Lower lobe of right lung (tissue), 2 donors: ENCODE measurements around the gene FERMT3. TPM values are rescaled to one million over a fixed set of nuclear protein-coding genes. Genes with fewer than 3 reads are reported as not detected.
A peak's percentile ranks its signal among the peaks of the same experiment; 100 is the strongest.

Experiments
- ATAC-seq, 2 donors: fragments of 200-7000 bp; cut with Tn5 transposase; one replicate each; pipeline ENCODE4 v1.9.1; 2020 to 2022; ENCODE audit warnings: mild to moderate bottlenecking in 2 of 2, moderate library complexity in 2 of 2
- DNase-seq: peaks from one replicate; pipeline ENCODE4 v3.0.0-alpha.2; 2020
- H3K27ac ChIP-seq: fragments of 200-600 bp; one replicate; pipeline ENCODE4 v1.8.0; 2022
- H3K27me3 ChIP-seq: fragments of 200-600 bp; one replicate; pipeline ENCODE4 v1.8.0; 2022; ENCODE audit warnings: low read depth
- H3K36me3 ChIP-seq: fragments of 200-600 bp; one replicate; pipeline ENCODE4 v1.8.0; 2022; ENCODE audit warnings: mild to moderate bottlenecking
- H3K4me1 ChIP-seq: fragments of 200-600 bp; one replicate; pipeline ENCODE4 v1.8.0; 2022
- H3K4me3 ChIP-seq: fragments of 200-600 bp; one replicate; pipeline ENCODE4 v1.8.0; 2022; ENCODE audit warnings: mild to moderate bottlenecking
- H3K9me3 ChIP-seq: fragments of 200-600 bp; one replicate; pipeline ENCODE4 v1.8.0; 2022
- intact Hi-C: fragments of 100-400 bp; cut with DNase I; formaldehyde crosslinking; loops from one replicate; pipeline ENCODE4 v1.11.0; 2022
- total RNA-seq: library from RNA; stranded (reverse); fragmentation: NEBNext Ultra II Directional; extraction: Animal tissue kit (Norgen Biotek cat#: 25700); gene quantifications from one replicate; pipeline ENCODE4 v1.2.1, GENCODE V29; 2021
- TF ChIP-seq, protein P1 (sequence below): fragments of 200-600 bp; IDR thresholded peaks from one replicate; pipeline ENCODE4 v1.8.0; 2022; ENCODE audit warnings: antibody characterized with exemption, mild to moderate bottlenecking
- donor health status: DM: no; HTN: yes; CAD: no; lungs with severe emphysema.

The FERMT3 gene
- total RNA-seq, 1 donor from 2014 or later: 92.0 TPM

DNA sequence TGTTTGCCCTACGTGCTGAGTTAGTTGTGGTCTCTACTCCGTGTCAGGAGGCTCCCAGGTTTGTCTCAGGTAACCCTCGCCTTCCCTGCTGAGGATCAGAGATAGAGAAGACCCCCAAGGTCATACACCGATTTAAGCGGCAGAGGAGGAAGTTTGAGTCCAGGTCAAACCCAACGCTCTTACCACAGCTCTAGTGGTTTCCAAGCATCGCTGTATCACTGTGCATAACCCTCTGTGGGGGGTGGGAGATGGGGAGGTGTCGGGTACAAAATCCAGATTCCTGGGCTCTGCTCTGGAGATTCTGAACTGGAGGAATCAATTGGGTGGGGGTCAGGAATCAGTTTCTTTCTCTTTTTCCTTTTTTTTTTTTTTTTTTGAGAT, 24.5 kb downstream of the FERMT3 start:
- ATAC-seq (no peak), DNase-seq (no peak)
- intact Hi-C loops: no loop called here
- Histone ChIP-seq H3K9me3 (no peaks in the 10 kb centered on the region), H3K27me3 (no peaks in the 10 kb centered on the region), H3K27ac (peak overlapping the region; percentile 86), H3K4me3 (peak overlapping the region; percentile 69), H3K4me1 (peaks cover 69% of the 10 kb centered on the region), H3K36me3 (no peaks in the 10 kb centered on the region)
- TF ChIP-seq, protein P1, sequence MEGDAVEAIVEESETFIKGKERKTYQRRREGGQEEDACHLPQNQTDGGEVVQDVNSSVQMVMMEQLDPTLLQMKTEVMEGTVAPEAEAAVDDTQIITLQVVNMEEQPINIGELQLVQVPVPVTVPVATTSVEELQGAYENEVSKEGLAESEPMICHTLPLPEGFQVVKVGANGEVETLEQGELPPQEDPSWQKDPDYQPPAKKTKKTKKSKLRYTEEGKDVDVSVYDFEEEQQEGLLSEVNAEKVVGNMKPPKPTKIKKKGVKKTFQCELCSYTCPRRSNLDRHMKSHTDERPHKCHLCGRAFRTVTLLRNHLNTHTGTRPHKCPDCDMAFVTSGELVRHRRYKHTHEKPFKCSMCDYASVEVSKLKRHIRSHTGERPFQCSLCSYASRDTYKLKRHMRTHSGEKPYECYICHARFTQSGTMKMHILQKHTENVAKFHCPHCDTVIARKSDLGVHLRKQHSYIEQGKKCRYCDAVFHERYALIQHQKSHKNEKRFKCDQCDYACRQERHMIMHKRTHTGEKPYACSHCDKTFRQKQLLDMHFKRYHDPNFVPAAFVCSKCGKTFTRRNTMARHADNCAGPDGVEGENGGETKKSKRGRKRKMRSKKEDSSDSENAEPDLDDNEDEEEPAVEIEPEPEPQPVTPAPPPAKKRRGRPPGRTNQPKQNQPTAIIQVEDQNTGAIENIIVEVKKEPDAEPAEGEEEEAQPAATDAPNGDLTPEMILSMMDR: no peak

DNA sequence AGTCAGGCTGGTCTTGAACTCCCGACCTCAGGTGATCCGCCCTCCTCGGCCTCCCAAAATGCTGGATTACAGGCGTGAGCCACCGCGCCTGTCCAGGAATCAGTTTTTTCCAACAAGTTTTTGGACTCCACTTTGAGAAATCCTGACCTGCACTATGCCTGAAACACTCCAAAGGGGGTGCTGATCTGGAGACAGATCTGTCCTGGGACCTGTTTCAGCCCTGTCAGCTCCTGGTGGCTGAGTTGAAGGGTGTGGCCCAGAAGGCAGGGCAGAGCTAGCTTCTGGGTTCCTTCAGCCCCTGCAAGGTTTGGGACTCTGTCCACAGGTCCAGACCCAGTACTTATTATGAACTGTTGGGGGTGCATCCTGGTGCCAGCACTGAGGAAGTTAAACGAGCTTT, 25.0 kb downstream of the FERMT3 start:
- intact Hi-C loops: no loop called here
- no peak overlapping the region for H3K4me3 ChIP-seq
- no peak for ATAC-seq

DNA sequence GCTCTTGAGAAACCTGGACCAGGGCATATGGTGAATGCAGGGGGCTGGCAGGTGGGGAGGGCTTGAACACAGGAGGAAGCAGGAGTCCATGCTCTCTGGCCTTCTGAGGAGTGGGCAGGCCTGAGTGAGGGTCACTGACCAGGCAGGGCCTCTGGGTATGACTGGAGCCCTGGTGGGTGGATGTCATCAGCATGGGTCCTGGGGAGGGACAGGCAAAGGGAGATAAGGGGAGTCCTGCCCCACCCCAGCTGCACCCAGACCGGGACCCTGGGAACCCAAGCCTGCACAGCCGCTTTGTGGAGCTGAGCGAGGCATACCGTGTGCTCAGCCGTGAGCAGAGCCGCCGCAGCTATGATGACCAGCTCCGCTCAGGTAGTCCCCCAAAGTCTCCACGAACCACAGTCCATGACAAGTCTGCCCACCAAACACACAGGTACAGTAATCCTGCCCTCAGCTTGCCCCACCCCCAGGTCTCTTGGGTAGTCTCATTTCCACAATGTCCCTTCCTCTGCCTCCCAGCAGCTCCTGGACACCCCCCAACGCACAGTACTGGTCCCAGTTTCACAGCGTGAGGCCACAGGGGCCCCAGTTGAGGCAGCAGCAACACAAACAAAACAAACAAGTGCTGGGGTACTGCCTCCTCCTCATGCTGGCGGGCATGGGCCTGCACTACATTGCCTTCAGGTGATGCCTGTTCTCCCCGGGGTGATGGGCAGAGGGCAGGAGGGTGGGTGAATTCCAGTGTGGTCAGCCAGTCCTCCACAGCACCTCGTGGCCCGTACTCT, 25.9 kb downstream of the FERMT3 start:
- Histone ChIP-seq H3K27me3 (no peaks in the 10 kb centered on the region), H3K36me3 (peaks cover 4% of the 10 kb centered on the region), H3K27ac (no peak overlapping the region), H3K4me1 (peaks cover 61% of the 10 kb centered on the region), H3K4me3 (no peak overlapping the region), H3K9me3 (no peaks in the 10 kb centered on the region)
- DNase-seq (no peak), ATAC-seq (no peak)
- intact Hi-C loops: no loop called here
- TF ChIP-seq, protein P1: no peak

More for the DNA sequence above, 25.0 kb downstream of the FERMT3 start:
- Histone ChIP-seq H3K27me3 (no peaks in the 10 kb centered on the region), H3K9me3 (no peaks in the 10 kb centered on the region), H3K36me3 (no peaks in the 10 kb centered on the region), H3K4me1 (peaks cover 69% of the 10 kb centered on the region), H3K27ac (peak overlapping the region; percentile 86)
- DNase-seq: no peak
- TF ChIP-seq, protein P1: no peak

DNA sequence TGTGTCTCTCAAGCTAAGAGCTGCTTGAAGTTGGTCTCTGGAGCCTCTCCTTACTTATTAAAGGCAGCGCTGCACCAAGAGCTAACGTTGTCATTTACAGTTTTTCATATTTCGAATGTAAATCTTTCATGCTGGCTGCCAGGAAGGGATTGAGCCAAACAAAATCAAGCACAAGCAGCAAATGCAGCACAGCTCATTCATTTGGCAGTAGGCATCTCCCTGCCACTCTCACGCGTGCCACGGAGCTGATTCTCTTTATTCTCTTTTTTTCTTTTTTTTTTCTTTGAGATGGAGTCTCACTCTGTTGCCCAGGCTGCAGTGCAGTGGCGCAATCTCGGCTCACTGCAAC, 26.4 kb downstream of the FERMT3 start:
- H3K4me1 ChIP-seq: peaks cover 59% of the 10 kb centered on the region

DNA sequence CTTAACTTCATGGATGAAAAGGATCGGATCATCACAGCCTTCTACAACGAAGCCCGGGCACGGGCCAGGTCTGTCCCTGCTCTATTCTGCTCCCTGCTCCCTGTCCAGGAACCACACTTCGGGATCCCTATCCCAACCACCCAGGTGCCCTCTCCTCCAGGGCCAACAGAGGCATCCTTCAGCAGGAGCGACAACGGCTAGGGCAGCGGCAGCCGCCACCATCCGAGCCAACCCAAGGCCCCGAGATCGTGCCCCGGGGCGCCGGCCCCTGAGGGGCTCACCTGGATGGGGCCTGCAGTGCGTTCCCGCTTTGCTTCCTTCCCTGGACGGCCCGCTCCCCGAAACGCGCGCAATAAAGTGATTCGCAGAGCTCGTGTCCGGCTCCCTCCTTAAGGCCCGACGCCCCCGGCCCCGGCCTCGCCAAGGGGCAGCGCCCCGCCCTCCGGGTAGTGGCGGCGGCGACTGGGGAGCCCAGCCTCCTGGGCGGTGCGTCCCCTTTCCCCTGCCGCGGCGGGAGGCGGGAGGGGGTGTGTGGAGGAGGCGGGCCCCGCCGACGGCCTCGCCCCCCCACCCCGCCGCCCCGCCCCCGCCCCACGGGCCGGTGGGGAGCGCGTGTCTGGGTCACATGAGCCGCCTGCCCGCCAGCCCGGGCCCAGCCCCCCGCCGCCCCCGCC, 27.5 kb downstream of the FERMT3 start, which contains the start of gene VEGFB:
VEGFB (plus strand) TSS at position 672 of the 674 bp plus-strand sequence. CDS start 250 bp downstream, outside the sequence.
- Histone ChIP-seq H3K27me3 (no peaks in the 10 kb centered on the region), H3K4me1 (peaks cover 69% of the 10 kb centered on the region), H3K4me3 (peak within 1 kb of the TSS; percentile 76), H3K9me3 (no peaks in the 10 kb centered on the region), H3K36me3 (peaks cover 19% of the 10 kb centered on the region), H3K27ac (peak within 1 kb of the TSS; percentile 75)
- ATAC-seq (peak; percentile 68 to 73), DNase-seq (peak; percentile 79)
- intact Hi-C loops: no loop called here
- TF ChIP-seq, protein P1: no peak

More for the DNA sequence above, 26.4 kb downstream of the FERMT3 start:
- no peaks in the 10 kb centered on the region for H3K27me3 ChIP-seq
- no peak overlapping the region for H3K4me3 ChIP-seq
- TF ChIP-seq, protein P1: no peak
- H3K27ac ChIP-seq: no peak overlapping the region
- H3K9me3 ChIP-seq: no peaks in the 10 kb centered on the region
- peaks cover 10% of the 10 kb centered on the region for H3K36me3 ChIP-seq
- ATAC-seq: no peak
- intact Hi-C loops: no loop called here
- DNase-seq: no peak
